PFSK-1 (cell line): ENCODE data around the gene SCNN1B.

Source experiments
- FOXP2 ChIP-seq: optimal IDR thresholded peaks from 2 replicates; pipeline ENCODE3; 2011; ENCODE audit warnings: borderline replicate concordance, control low read depth, inconsistent platforms; ENCODE audit not compliant: insufficient read depth; ENCODE audit errors: extremely low read length, extremely low read depth
- POLR2AphosphoS5 ChIP-seq: IDR thresholded peaks from 2 replicates; pipeline ENCODE4 v1.6.1; 2012; ENCODE audit warnings: low read depth, mild to moderate bottlenecking, control low read depth, low read length, moderate library complexity
- SIN3A ChIP-seq: IDR thresholded peaks from 2 replicates; pipeline ENCODE4 v1.6.1; 2012; ENCODE audit warnings: mild to moderate bottlenecking, low read length, moderate library complexity, borderline replicate concordance; ENCODE audit not compliant: insufficient read depth
- TAF1 ChIP-seq: IDR thresholded peaks from 2 replicates; pipeline ENCODE4 v1.6.1; 2012; ENCODE audit warnings: low read length, control low read depth, borderline replicate concordance; ENCODE audit not compliant: insufficient read depth
- TF ChIP-seq, protein P1 (sequence below), 2 experiments: IDR thresholded peaks; 2 replicates each; pipeline versions ENCODE4 v1.6.1 to v1.8.0; 2011 to 2012; ENCODE audit warnings: low read depth in 2 of 2, low read length in 2 of 2, control low read depth in 1 of 2, inconsistent platforms in 1 of 2, mild to moderate bottlenecking in 1 of 2, moderate library complexity in 1 of 2; ENCODE audit not compliant: insufficient read depth in 1 of 2

SCNN1B gene

DNA sequence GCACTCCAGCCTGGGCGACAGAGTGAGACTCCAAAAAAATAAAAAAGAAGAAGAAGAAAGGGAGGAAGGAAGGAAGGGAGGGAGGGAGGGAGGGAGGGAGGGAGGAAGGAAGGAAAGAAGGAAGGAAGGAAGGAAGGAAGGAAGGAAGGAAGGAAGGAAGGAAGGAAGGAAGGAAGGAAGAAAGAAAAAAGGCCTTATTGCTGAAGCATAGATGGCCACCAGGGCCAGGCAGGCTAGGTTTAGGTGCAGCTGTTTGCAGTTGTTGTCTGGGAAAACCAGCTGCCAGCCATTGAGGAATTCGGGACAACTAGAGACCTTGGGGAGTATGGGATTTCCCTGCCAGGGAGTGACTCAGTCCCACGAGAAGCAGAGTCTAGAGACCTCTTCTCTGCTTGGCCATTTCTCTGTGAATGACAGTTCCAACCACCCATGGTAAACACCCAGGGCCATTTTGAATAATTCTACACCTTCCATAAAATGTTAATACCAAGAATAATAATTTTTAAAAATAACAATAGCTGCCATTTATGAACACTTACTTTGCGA, 31.0 kb downstream of the SCNN1B start:
- no peak for TF ChIP-seq FOXP2

DNA sequence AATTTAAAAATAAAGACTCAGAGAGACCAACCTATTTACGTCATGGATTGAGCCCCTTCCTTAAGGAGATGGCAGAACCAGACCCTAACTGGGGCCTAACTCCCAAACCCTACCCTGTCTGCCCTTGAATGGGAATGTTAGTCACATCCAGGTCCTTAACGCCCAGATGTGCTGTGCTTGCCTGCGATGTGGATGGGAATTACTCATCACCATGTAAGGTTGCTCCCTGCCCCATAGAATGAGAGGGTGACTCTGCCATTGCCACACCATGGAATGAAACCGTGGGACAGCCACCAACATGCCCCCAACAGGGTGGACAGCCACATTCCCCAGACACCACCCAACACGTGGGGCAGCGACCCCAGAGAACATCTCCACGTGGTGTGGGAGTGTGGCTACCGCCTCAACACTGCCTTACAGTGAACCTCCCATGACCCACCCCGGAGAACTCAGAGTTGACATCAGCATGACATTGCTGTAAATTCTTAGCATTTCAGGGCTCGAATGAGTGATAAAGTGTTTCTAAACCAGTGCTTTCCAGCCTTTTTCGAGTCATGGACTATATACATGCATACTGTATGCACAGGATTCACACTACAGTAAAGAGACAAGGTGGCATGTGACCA, 31.8 kb downstream of the SCNN1B start:
- TF ChIP-seq SIN3A: no peak
- TF ChIP-seq, protein P1, sequence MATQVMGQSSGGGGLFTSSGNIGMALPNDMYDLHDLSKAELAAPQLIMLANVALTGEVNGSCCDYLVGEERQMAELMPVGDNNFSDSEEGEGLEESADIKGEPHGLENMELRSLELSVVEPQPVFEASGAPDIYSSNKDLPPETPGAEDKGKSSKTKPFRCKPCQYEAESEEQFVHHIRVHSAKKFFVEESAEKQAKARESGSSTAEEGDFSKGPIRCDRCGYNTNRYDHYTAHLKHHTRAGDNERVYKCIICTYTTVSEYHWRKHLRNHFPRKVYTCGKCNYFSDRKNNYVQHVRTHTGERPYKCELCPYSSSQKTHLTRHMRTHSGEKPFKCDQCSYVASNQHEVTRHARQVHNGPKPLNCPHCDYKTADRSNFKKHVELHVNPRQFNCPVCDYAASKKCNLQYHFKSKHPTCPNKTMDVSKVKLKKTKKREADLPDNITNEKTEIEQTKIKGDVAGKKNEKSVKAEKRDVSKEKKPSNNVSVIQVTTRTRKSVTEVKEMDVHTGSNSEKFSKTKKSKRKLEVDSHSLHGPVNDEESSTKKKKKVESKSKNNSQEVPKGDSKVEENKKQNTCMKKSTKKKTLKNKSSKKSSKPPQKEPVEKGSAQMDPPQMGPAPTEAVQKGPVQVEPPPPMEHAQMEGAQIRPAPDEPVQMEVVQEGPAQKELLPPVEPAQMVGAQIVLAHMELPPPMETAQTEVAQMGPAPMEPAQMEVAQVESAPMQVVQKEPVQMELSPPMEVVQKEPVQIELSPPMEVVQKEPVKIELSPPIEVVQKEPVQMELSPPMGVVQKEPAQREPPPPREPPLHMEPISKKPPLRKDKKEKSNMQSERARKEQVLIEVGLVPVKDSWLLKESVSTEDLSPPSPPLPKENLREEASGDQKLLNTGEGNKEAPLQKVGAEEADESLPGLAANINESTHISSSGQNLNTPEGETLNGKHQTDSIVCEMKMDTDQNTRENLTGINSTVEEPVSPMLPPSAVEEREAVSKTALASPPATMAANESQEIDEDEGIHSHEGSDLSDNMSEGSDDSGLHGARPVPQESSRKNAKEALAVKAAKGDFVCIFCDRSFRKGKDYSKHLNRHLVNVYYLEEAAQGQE (IDR thresholded peaks at IDR 0.05; ENCODE audit: insufficient read depth in 1 of 2, low read depth in 2 of 2, low read length in 2 of 2): no peak
- no peak for TF ChIP-seq TAF1
- TF ChIP-seq POLR2AphosphoS5: no peak
- no peak for TF ChIP-seq FOXP2

DNA sequence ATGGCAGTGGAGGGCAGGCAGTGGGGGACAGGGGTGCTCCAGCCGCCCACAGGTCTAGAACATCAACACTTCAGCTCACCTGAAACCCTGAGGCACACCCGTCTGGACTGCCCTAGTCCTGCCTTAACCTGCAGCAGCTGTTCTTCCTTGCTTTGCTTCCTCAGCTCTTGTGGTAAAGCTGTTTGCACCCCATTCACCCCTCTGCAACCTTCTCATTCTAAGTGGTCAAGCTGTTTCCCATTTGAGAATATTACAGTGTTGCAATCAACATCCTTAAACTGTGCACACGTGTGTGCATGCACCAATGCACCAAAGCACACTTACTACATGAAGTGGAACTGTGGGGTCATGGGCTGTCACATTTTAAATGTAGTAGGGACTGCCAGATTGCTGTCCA, 32.4 kb downstream of the SCNN1B start:
- no peak for TF ChIP-seq TAF1
- TF ChIP-seq, protein P1 (IDR thresholded peaks at IDR 0.05; ENCODE audit: insufficient read depth in 1 of 2, low read depth in 2 of 2, low read length in 2 of 2): no peak
- TF ChIP-seq FOXP2: no peak
- TF ChIP-seq POLR2AphosphoS5: no peak
- no peak for TF ChIP-seq SIN3A

DNA sequence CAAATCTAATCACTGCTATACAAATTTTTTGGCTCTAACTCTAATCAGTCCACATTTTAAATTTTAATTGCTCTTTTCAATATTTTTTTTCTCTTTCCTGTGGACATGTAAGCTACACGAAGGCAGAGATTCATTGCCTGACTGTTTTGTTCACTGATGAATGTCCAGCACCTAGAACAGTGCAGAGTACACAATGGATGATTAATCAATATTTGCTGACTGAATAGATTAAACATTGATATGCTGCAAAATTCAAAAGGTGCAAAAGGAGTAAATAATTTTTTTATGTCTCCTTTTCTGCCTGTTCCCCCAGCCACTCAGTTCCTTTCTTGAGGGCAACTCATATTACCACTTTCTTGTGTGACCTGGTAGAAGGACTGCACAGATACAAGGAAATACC, 32.8 kb downstream of the SCNN1B start:
- TF ChIP-seq POLR2AphosphoS5 (no peak), FOXP2 (no peak), TAF1 (no peak), SIN3A (no peak)
- TF ChIP-seq, protein P1 (IDR thresholded peaks at IDR 0.05; ENCODE audit: insufficient read depth in 1 of 2, low read depth in 2 of 2, low read length in 2 of 2): no peak

DNA sequence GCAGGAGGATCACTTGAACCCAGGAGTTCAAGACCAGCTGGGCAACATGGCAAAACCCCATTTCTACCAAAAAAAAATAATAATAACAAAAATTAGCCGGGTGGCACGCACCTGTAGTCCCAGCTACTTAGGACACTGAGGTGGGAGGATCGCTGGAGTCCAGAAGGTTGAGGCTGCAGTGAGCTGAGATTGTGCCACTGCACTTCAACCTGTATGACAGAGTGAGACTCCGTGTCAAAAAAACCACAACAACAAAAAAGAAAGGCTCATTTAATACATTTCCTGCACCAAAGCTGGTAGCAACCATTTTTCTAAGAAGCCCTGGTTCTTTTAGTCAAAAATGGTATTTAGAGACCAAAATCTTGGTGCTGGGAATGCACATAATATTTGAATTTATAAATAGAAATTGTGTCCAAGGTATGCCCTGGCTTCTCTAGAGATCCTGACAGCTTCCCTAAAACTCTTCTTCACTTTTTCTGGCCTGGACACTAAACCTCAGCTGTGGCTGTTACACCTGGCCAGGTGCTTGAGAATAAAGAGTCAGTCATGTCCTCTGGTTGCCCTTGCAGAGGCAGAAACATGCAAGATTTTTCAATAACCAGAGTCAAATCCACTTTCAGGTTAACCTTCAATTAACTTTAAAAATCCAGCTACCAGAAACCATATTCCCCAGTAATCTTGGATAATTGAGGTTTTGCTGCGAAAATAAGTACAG, 35.9 kb downstream of the SCNN1B start:
- no peak for TF ChIP-seq TAF1
- no peak for TF ChIP-seq SIN3A
- no peak for TF ChIP-seq FOXP2
- TF ChIP-seq, protein P1 (IDR thresholded peaks at IDR 0.05; ENCODE audit: insufficient read depth in 1 of 2, low read depth in 2 of 2, low read length in 2 of 2): no peak
- TF ChIP-seq POLR2AphosphoS5: no peak
